Sigmoid colon (tissue), 4 donors: Measurements from ENCODE around the gene OGFOD1.

ENCODE experiments used
- EP300 ChIP-seq, 4 donors: sonication (generic); formaldehyde crosslinking; IDR thresholded peaks; one replicate each; pipeline ENCODE4 v1.6.1; 2017; ENCODE audit warnings: antibody characterized with exemption in 4 of 4
- TF ChIP-seq, protein P1 (sequence below), 4 experiments: fragments of 450-650 bp in 3 of 4; fragments of 200-600 bp in 1 of 4; IDR thresholded peaks; one replicate each; pipeline ENCODE4 v1.5.1; 2016 to 2019; ENCODE audit warnings: antibody characterized with exemption in 4 of 4, mild to moderate bottlenecking in 3 of 4, moderate library complexity in 2 of 4

- TF ChIP-seq EP300 (IDR thresholded peaks at IDR 0.05) = no peak
- TF ChIP-seq, protein P1, sequence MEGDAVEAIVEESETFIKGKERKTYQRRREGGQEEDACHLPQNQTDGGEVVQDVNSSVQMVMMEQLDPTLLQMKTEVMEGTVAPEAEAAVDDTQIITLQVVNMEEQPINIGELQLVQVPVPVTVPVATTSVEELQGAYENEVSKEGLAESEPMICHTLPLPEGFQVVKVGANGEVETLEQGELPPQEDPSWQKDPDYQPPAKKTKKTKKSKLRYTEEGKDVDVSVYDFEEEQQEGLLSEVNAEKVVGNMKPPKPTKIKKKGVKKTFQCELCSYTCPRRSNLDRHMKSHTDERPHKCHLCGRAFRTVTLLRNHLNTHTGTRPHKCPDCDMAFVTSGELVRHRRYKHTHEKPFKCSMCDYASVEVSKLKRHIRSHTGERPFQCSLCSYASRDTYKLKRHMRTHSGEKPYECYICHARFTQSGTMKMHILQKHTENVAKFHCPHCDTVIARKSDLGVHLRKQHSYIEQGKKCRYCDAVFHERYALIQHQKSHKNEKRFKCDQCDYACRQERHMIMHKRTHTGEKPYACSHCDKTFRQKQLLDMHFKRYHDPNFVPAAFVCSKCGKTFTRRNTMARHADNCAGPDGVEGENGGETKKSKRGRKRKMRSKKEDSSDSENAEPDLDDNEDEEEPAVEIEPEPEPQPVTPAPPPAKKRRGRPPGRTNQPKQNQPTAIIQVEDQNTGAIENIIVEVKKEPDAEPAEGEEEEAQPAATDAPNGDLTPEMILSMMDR (IDR thresholded peaks at IDR 0.05) = no peak
Observed at GRCh38 chr16:56451753-56452689, 667 bp downstream of the OGFOD1 start.
